ENCODE measurements around the gene RGMA. TPM values are rescaled to one million over a fixed set of nuclear protein-coding genes. Genes with fewer than 3 reads are reported as not detected.

The RGMA gene
- total RNA-seq, 1 experiment from 2014 or later = not detected

- H3K36me3 ChIP-seq (ENCODE audit: insufficient read depth, low read length) = no peaks in the 10 kb centered on the region
- no peaks in the 10 kb centered on the region for H3K9me3 ChIP-seq (ENCODE audit: low read length)
- H3K4me3 ChIP-seq (ENCODE audit: low read length) = no peak overlapping the region
- no peak overlapping the region for H3K4me2 ChIP-seq (ENCODE audit: low read depth, low read length, poor library complexity, severe bottlenecking)
- H4K20me1 ChIP-seq (ENCODE audit: insufficient read depth, low read depth, low read length) = no peaks in the 10 kb centered on the region
- H3K9ac ChIP-seq (ENCODE audit: low read length) = no peak overlapping the region
- no peaks in the 10 kb centered on the region for H3K79me2 ChIP-seq (ENCODE audit: low read length)
- no peak overlapping the region for H2AFZ ChIP-seq (ENCODE audit: low read length)
- no peak for DNase-seq
- no peak overlapping the region for H3K27ac ChIP-seq (ENCODE audit: low read length)
- no peaks in the 10 kb centered on the region for H3K9me2 ChIP-seq (replicated peaks; ENCODE audit: insufficient read depth, low read length)
- no peaks in the 10 kb centered on the region for H3K27me3 ChIP-seq (ENCODE audit: low read length)
- H3K4me1 ChIP-seq (ENCODE audit: low read length) = no peaks in the 10 kb centered on the region
Observed at GRCh38 chr15:93126148-93126547, 37.1 kb upstream of the RGMA start.

GRCh38 chr15:93124126-93124525 lies 35.1 kb upstream of the RGMA start:
- Histone ChIP-seq H3K9me3 (ENCODE audit: low read length) (no peaks in the 10 kb centered on the region), H3K9ac (ENCODE audit: low read length) (no peak overlapping the region), H3K27ac (ENCODE audit: low read length) (no peak overlapping the region), H3K36me3 (ENCODE audit: insufficient read depth, low read length) (no peaks in the 10 kb centered on the region), H3K4me1 (ENCODE audit: low read length) (no peaks in the 10 kb centered on the region), H4K20me1 (ENCODE audit: insufficient read depth, low read depth, low read length) (no peaks in the 10 kb centered on the region), H3K27me3 (ENCODE audit: low read length) (no peaks in the 10 kb centered on the region), H3K4me2 (ENCODE audit: low read depth, low read length, poor library complexity, severe bottlenecking) (no peak overlapping the region), H2AFZ (ENCODE audit: low read length) (no peak overlapping the region), H3K79me2 (ENCODE audit: low read length) (no peaks in the 10 kb centered on the region), H3K9me2 (replicated peaks; ENCODE audit: insufficient read depth, low read length) (no peaks in the 10 kb centered on the region), H3K4me3 (ENCODE audit: low read length) (no peak overlapping the region)
- DNase-seq = no peak

GRCh38 chr15:93121973-93122910 lies 33.2 kb upstream of the RGMA start:
- DNase-seq = no peak
- no peaks in the 10 kb centered on the region for H3K4me1 ChIP-seq (ENCODE audit: low read length)
- no peak overlapping the region for H3K4me2 ChIP-seq (ENCODE audit: low read depth, low read length, poor library complexity, severe bottlenecking)
- H2AFZ ChIP-seq (ENCODE audit: low read length) = no peak overlapping the region
- H3K27ac ChIP-seq (ENCODE audit: low read length) = no peak overlapping the region
- H3K79me2 ChIP-seq (ENCODE audit: low read length) = no peaks in the 10 kb centered on the region
- H3K9me3 ChIP-seq (ENCODE audit: low read length) = no peaks in the 10 kb centered on the region
- H3K9me2 ChIP-seq (replicated peaks; ENCODE audit: insufficient read depth, low read length) = no peaks in the 10 kb centered on the region
- H3K9ac ChIP-seq (ENCODE audit: low read length) = no peak overlapping the region
- H3K36me3 ChIP-seq (ENCODE audit: insufficient read depth, low read length) = no peaks in the 10 kb centered on the region
- no peaks in the 10 kb centered on the region for H3K27me3 ChIP-seq (ENCODE audit: low read length)
- no peaks in the 10 kb centered on the region for H4K20me1 ChIP-seq (ENCODE audit: insufficient read depth, low read depth, low read length)
- no peak overlapping the region for H3K4me3 ChIP-seq (ENCODE audit: low read length)

GRCh38 chr15:93121107-93121506 lies 32.1 kb upstream of the RGMA start:
- Histone ChIP-seq H3K79me2 (ENCODE audit: low read length) (no peaks in the 10 kb centered on the region), H3K27me3 (ENCODE audit: low read length) (no peaks in the 10 kb centered on the region), H3K4me2 (ENCODE audit: low read depth, low read length, poor library complexity, severe bottlenecking) (no peak overlapping the region), H4K20me1 (ENCODE audit: insufficient read depth, low read depth, low read length) (no peaks in the 10 kb centered on the region), H3K4me3 (ENCODE audit: low read length) (no peak overlapping the region), H3K9me3 (ENCODE audit: low read length) (no peaks in the 10 kb centered on the region), H3K27ac (ENCODE audit: low read length) (no peak overlapping the region), H2AFZ (ENCODE audit: low read length) (no peak overlapping the region), H3K36me3 (ENCODE audit: insufficient read depth, low read length) (no peaks in the 10 kb centered on the region), H3K4me1 (ENCODE audit: low read length) (no peaks in the 10 kb centered on the region), H3K9me2 (replicated peaks; ENCODE audit: insufficient read depth, low read length) (no peaks in the 10 kb centered on the region), H3K9ac (ENCODE audit: low read length) (no peak overlapping the region)
- no peak for DNase-seq

GRCh38 chr15:93118904-93119303 lies 29.9 kb upstream of the RGMA start:
- no peaks in the 10 kb centered on the region for H3K9me2 ChIP-seq (replicated peaks; ENCODE audit: insufficient read depth, low read length)
- H2AFZ ChIP-seq (ENCODE audit: low read length) = no peak overlapping the region
- H3K4me2 ChIP-seq (ENCODE audit: low read depth, low read length, poor library complexity, severe bottlenecking) = no peak overlapping the region
- H3K4me3 ChIP-seq (ENCODE audit: low read length) = no peak overlapping the region
- H3K4me1 ChIP-seq (ENCODE audit: low read length) = no peaks in the 10 kb centered on the region
- no peak for DNase-seq
- H3K36me3 ChIP-seq (ENCODE audit: insufficient read depth, low read length) = no peaks in the 10 kb centered on the region
- no peaks in the 10 kb centered on the region for H3K9me3 ChIP-seq (ENCODE audit: low read length)
- no peak overlapping the region for H3K9ac ChIP-seq (ENCODE audit: low read length)
- no peaks in the 10 kb centered on the region for H3K27me3 ChIP-seq (ENCODE audit: low read length)
- no peaks in the 10 kb centered on the region for H4K20me1 ChIP-seq (ENCODE audit: insufficient read depth, low read depth, low read length)
- no peak overlapping the region for H3K27ac ChIP-seq (ENCODE audit: low read length)
- H3K79me2 ChIP-seq (ENCODE audit: low read length) = no peaks in the 10 kb centered on the region

- Histone ChIP-seq H3K27me3 (ENCODE audit: low read length) (no peaks in the 10 kb centered on the region), H4K20me1 (ENCODE audit: insufficient read depth, low read depth, low read length) (no peaks in the 10 kb centered on the region), H3K9me3 (ENCODE audit: low read length) (no peaks in the 10 kb centered on the region), H3K27ac (ENCODE audit: low read length) (no peak overlapping the region), H3K79me2 (ENCODE audit: low read length) (no peaks in the 10 kb centered on the region), H3K4me3 (ENCODE audit: low read length) (no peak overlapping the region), H2AFZ (ENCODE audit: low read length) (no peak overlapping the region), H3K4me2 (ENCODE audit: low read depth, low read length, poor library complexity, severe bottlenecking) (no peak overlapping the region), H3K4me1 (ENCODE audit: low read length) (no peaks in the 10 kb centered on the region), H3K36me3 (ENCODE audit: insufficient read depth, low read length) (no peaks in the 10 kb centered on the region), H3K9ac (ENCODE audit: low read length) (no peak overlapping the region), H3K9me2 (replicated peaks; ENCODE audit: insufficient read depth, low read length) (no peaks in the 10 kb centered on the region)
- DNase-seq = no peak
Observed at GRCh38 chr15:93111451-93111850, 22.4 kb upstream of the RGMA start.

GRCh38 chr15:93110502-93111040 lies 21.6 kb upstream of the RGMA start:
- Histone ChIP-seq H3K27ac (ENCODE audit: low read length) (no peak overlapping the region), H3K9me3 (ENCODE audit: low read length) (no peaks in the 10 kb centered on the region), H3K36me3 (ENCODE audit: insufficient read depth, low read length) (no peaks in the 10 kb centered on the region), H3K4me1 (ENCODE audit: low read length) (no peaks in the 10 kb centered on the region), H3K27me3 (ENCODE audit: low read length) (no peaks in the 10 kb centered on the region), H3K79me2 (ENCODE audit: low read length) (no peaks in the 10 kb centered on the region), H3K9ac (ENCODE audit: low read length) (no peak overlapping the region), H3K9me2 (replicated peaks; ENCODE audit: insufficient read depth, low read length) (no peaks in the 10 kb centered on the region), H3K4me2 (ENCODE audit: low read depth, low read length, poor library complexity, severe bottlenecking) (no peak overlapping the region), H4K20me1 (ENCODE audit: insufficient read depth, low read depth, low read length) (no peaks in the 10 kb centered on the region), H2AFZ (ENCODE audit: low read length) (no peak overlapping the region), H3K4me3 (ENCODE audit: low read length) (no peak overlapping the region)
- DNase-seq = no peak

- Histone ChIP-seq H3K79me2 (ENCODE audit: low read length) (no peaks in the 10 kb centered on the region), H3K4me1 (ENCODE audit: low read length) (no peaks in the 10 kb centered on the region), H2AFZ (ENCODE audit: low read length) (no peak overlapping the region), H3K9me3 (ENCODE audit: low read length) (no peaks in the 10 kb centered on the region), H3K27ac (ENCODE audit: low read length) (no peak overlapping the region), H3K27me3 (ENCODE audit: low read length) (no peaks in the 10 kb centered on the region), H3K4me2 (ENCODE audit: low read depth, low read length, poor library complexity, severe bottlenecking) (no peak overlapping the region), H4K20me1 (ENCODE audit: insufficient read depth, low read depth, low read length) (no peaks in the 10 kb centered on the region), H3K9ac (ENCODE audit: low read length) (no peak overlapping the region), H3K9me2 (replicated peaks; ENCODE audit: insufficient read depth, low read length) (no peaks in the 10 kb centered on the region), H3K36me3 (ENCODE audit: insufficient read depth, low read length) (no peaks in the 10 kb centered on the region), H3K4me3 (ENCODE audit: low read length) (no peak overlapping the region)
- DNase-seq = no peak
Observed at GRCh38 chr15:93109336-93110102, 20.5 kb upstream of the RGMA start.
